Trophoblast cell (in vitro differentiated cells and primary cell): ENCODE results near the gene GSG1.
"Not testable (repeated sequence)": the region's sequence is repeated elsewhere in the genome, so short reads cannot be mapped to it uniquely, and the experiment has no call there.

ENCODE experiments used
- DNase-seq, 2 donors: peaks; one replicate each; pipeline ENCODE4 v3.0.0-alpha.2; 2016
- H2AFZ ChIP-seq: 2 replicates; pipeline ENCODE4 v1.6.1; 2013; ENCODE audit warnings: low read length, moderate library complexity, mild to moderate bottlenecking; ENCODE audit not compliant: insufficient read depth, poor library complexity
- H2AK5ac ChIP-seq: 2 replicates; pipeline ENCODE4 v1.6.1; 2013; ENCODE audit warnings: mild to moderate bottlenecking, low read length
- H2BK120ac ChIP-seq: 2 replicates; pipeline ENCODE4 v1.6.1; 2013; ENCODE audit warnings: low read length, mild to moderate bottlenecking, moderate library complexity; ENCODE audit not compliant: insufficient read depth, poor library complexity
- H2BK12ac ChIP-seq: 2 replicates; pipeline ENCODE4 v1.6.1; 2013; ENCODE audit warnings: mild to moderate bottlenecking, low read length, moderate library complexity
- H2BK5ac ChIP-seq: 2 replicates; pipeline ENCODE4 v1.6.1; 2013; ENCODE audit warnings: low read length, low read depth, moderate library complexity, mild to moderate bottlenecking; ENCODE audit not compliant: poor library complexity
- H3K14ac ChIP-seq: 2 replicates; pipeline ENCODE4 v1.6.1; 2013; ENCODE audit warnings: mild to moderate bottlenecking, low read length
- H3K18ac ChIP-seq: 2 replicates; pipeline ENCODE4 v1.6.1; 2013; ENCODE audit warnings: mild to moderate bottlenecking, low read length
- H3K23ac ChIP-seq: 2 replicates; pipeline ENCODE4 v1.6.1; 2013; ENCODE audit warnings: low read length
- H3K27ac ChIP-seq: 2 replicates; pipeline ENCODE4 v1.5.1; 2013; ENCODE audit warnings: low read depth, mild to moderate bottlenecking, inconsistent platforms, low read length, moderate library complexity
- H3K27me3 ChIP-seq: 2 replicates; pipeline ENCODE4 v1.6.1; 2013; ENCODE audit warnings: inconsistent platforms, mild to moderate bottlenecking, low read length, moderate library complexity; ENCODE audit not compliant: insufficient read depth
- H3K36me3 ChIP-seq, 2 experiments: 1 replicate in 1 of 2; 2 replicates in 1 of 2; pipeline ENCODE4 v1.6.1; 2013; ENCODE audit warnings: low read length in 2 of 2, mild to moderate bottlenecking in 2 of 2, moderate library complexity in 1 of 2; ENCODE audit not compliant: insufficient read depth in 2 of 2, control insufficient read depth in 1 of 2
- H3K4ac ChIP-seq: 2 replicates; pipeline ENCODE4 v1.6.1; 2013; ENCODE audit warnings: low read depth, mild to moderate bottlenecking, low read length, moderate library complexity
- H3K4me1 ChIP-seq, 2 experiments: 1 replicate in 1 of 2; 2 replicates in 1 of 2; pipeline ENCODE4 v1.6.1; 2013; ENCODE audit warnings: low read length in 2 of 2, mild to moderate bottlenecking in 2 of 2, moderate library complexity in 1 of 2; ENCODE audit not compliant: insufficient read depth in 2 of 2, control insufficient read depth in 1 of 2
- H3K4me2 ChIP-seq: 2 replicates; pipeline ENCODE4 v1.6.1; 2013; ENCODE audit warnings: inconsistent platforms, mild to moderate bottlenecking, low read length, moderate library complexity
- H3K4me3 ChIP-seq: 2 replicates; pipeline ENCODE4 v1.5.1; 2013; ENCODE audit warnings: mild to moderate bottlenecking, low read depth, low read length, inconsistent platforms
- H3K79me1 ChIP-seq: one replicate; pipeline ENCODE4 v1.6.1; 2013; ENCODE audit warnings: low read length
- H3K79me2 ChIP-seq: 2 replicates; pipeline ENCODE4 v1.6.1; 2013; ENCODE audit warnings: low read length, mild to moderate bottlenecking; ENCODE audit not compliant: control insufficient read depth, insufficient read depth, poor library complexity
- H3K9ac ChIP-seq: 2 replicates; pipeline ENCODE4 v1.6.1; 2013; ENCODE audit warnings: mild to moderate bottlenecking, low read length
- H3K9me3 ChIP-seq: 2 replicates; pipeline ENCODE4 v1.6.1; 2013; ENCODE audit warnings: low read depth, mild to moderate bottlenecking, control low read depth, inconsistent platforms, low read length; ENCODE audit not compliant: insufficient read depth
- H4K12ac ChIP-seq: 2 replicates; pipeline ENCODE4 v1.6.1; 2013; ENCODE audit warnings: low read depth, mild to moderate bottlenecking, low read length, moderate library complexity
- H4K8ac ChIP-seq: 2 replicates; pipeline ENCODE4 v1.6.1; 2013; ENCODE audit warnings: low read depth, mild to moderate bottlenecking, low read length, moderate library complexity
- H4K91ac ChIP-seq: one replicate; pipeline ENCODE4 v1.6.1; 2013; ENCODE audit warnings: low read depth, mild to moderate bottlenecking, low read length, moderate library complexity
- WGBS: extraction: QIAGEN DNeasy Blood & Tissue Kit; methylation state at CpG from one replicate; pipeline ENCODE4 v1.1.7; 2013; ENCODE audit warnings: missing lambda C conversion rate; ENCODE audit not compliant: insufficient read length, insufficient coverage; ENCODE audit errors: extremely low coverage; 5-methylcytosine and 5-hydroxymethylcytosine counted together

The GSG1 gene

DNA sequence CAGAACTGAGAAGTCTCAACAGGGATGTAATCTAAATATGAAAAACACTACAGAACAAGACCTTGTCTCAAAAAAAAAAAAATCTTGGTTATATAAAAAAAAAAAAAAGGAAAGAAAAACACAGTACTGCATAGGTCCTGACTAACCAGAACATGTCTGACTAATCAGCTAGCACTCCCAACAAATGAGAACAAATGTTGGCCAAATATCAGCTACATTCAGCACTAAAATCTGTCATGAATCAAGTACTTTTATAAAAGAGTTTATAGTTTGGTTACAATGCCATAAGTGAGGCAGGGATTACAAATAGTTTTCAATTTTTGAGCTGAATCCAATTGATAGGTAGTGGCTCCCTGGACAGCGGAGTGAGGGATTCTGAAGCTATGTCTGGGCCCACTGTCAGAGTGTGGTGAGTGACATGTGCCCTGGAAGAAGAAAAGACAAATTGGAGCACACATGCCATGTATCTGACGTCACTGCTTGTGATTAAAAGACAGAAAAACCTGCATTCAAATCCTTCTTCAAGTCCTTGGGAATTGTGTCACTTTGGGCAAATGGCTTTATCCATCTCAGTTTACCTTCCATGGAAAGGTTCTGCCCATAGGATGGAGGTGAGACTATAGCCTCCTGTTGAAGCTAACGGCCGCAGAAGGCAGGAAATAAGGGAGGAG lies 64.8 kb downstream of the GSG1 start:
- H3K4me3 ChIP-seq, result no peak overlapping the region
- no peak overlapping the region for H4K8ac ChIP-seq
- peaks cover 0 to 2% of the 10 kb centered on the region in 2 experiments for H3K4me1 ChIP-seq
- no peak overlapping the region for H2BK5ac ChIP-seq
- no peak overlapping the region for H2BK12ac ChIP-seq
- H4K12ac ChIP-seq, result no peak overlapping the region
- no peaks in the 10 kb centered on the region for H3K36me3 ChIP-seq
- no peak overlapping the region for H2BK120ac ChIP-seq
- H3K79me1 ChIP-seq, result no peaks in the 10 kb centered on the region
- no peak overlapping the region for H2AK5ac ChIP-seq
- WGBS, result no CpG with 5 or more reads among the region's 4 CpGs
- H2AFZ ChIP-seq, result no peak overlapping the region
- no peaks in the 10 kb centered on the region for H3K79me2 ChIP-seq
- H3K9ac ChIP-seq, result no peak overlapping the region
- H3K9me3 ChIP-seq, result no peaks in the 10 kb centered on the region
- no peak overlapping the region for H3K23ac ChIP-seq
- no peak overlapping the region for H3K27ac ChIP-seq
- H4K91ac ChIP-seq, result no peak overlapping the region
- no peak overlapping the region for H3K4ac ChIP-seq
- no peaks in the 10 kb centered on the region for H3K27me3 ChIP-seq
- H3K14ac ChIP-seq, result no peak overlapping the region
- no peak overlapping the region for H3K18ac ChIP-seq
- DNase-seq, result no peak
- no peak overlapping the region for H3K4me2 ChIP-seq

GRCh38 chr12:13036881-13037280 lies 66.6 kb downstream of the GSG1 start:
- Histone ChIP-seq H4K91ac (no peak overlapping the region), H4K12ac (no peak overlapping the region), H3K9ac (no peak overlapping the region), H2AFZ (no peak overlapping the region), H2AK5ac (no peak overlapping the region), H3K4ac (no peak overlapping the region), H3K79me2 (no peaks in the 10 kb centered on the region), H3K79me1 (no peaks in the 10 kb centered on the region), H3K14ac (no peak overlapping the region), H2BK12ac (no peak overlapping the region), H4K8ac (no peak overlapping the region), H3K27ac (no peak overlapping the region), H3K4me3 (no peak overlapping the region), H3K4me2 (no peak overlapping the region), H3K23ac (no peak overlapping the region), H3K36me3 (no peaks in the 10 kb centered on the region), H3K18ac (no peak overlapping the region), H2BK120ac (no peak overlapping the region), H3K27me3 (no peaks in the 10 kb centered on the region), H3K4me1 (peaks cover 0 to 2% of the 10 kb centered on the region in 2 experiments), H3K9me3 (no peaks in the 10 kb centered on the region), H2BK5ac (no peak overlapping the region)
- no CpG with 5 or more reads among the region's 3 CpGs for WGBS
- DNase-seq, result no peak

- not testable (repeated sequence) for H3K9me3 ChIP-seq, H3K79me2 ChIP-seq, H3K14ac ChIP-seq, H2BK12ac ChIP-seq, H4K91ac ChIP-seq, H3K4ac ChIP-seq, H3K36me3 ChIP-seq, H3K4me2 ChIP-seq, H4K8ac ChIP-seq, H3K27ac ChIP-seq, H3K18ac ChIP-seq, H2AK5ac ChIP-seq, DNase-seq, H3K79me1 ChIP-seq, H3K9ac ChIP-seq, H2BK120ac ChIP-seq, H3K4me1 ChIP-seq, H3K4me3 ChIP-seq, H3K27me3 ChIP-seq, H4K12ac ChIP-seq, H2AFZ ChIP-seq, H2BK5ac ChIP-seq, H3K23ac ChIP-seq
- WGBS, result no CpG with 5 or more reads among the region's 5 CpGs
Measured at GRCh38 chr12:13035335-13035734, 68.1 kb downstream of the GSG1 start.
